ENCODE measurements around the gene SLC26A2.

GRCh38 chr5:149996205-149996890 lies 35.8 kb downstream of the SLC26A2 start:
- TF ChIP-seq CTCF (IDR thresholded peaks at IDR 0.05) (no peak), EZH2 (IDR thresholded peaks at IDR 0.05; ENCODE audit: borderline replicate concordance, insufficient read depth, low read depth, low read length, poor library complexity, severe bottlenecking) (no peak)

Measured in B cell (primary cell).